Measurements from ENCODE around the gene HCLS1. TPM values are rescaled to one million over a fixed set of nuclear protein-coding genes. Genes with fewer than 3 reads are reported as not detected.

HCLS1 gene
- total RNA-seq, 1 experiment from 2014 or later: 1.2 TPM

GRCh38 chr3:121681792-121682191 is 21.1 kb upstream of the HCLS1 start:
- Histone ChIP-seq H3K9ac (ENCODE audit: extremely low read depth, insufficient read length, low read length) (no peak overlapping the region), H2BK12ac (ENCODE audit: insufficient read length, low read depth, low read length) (no peak overlapping the region), H4K8ac (replicated peaks; ENCODE audit: insufficient read length, low read depth, low read length) (no peak overlapping the region), H2BK15ac (ENCODE audit: low read depth, low read length) (no peak overlapping the region), H3K4me1 (ENCODE audit: insufficient read depth, low read length) (no peaks in the 10 kb centered on the region), H2BK120ac (ENCODE audit: low read depth, low read length, poor library complexity, severe bottlenecking) (no peak overlapping the region), H3K14ac (ENCODE audit: insufficient read depth, low read length) (no peak overlapping the region), H3K9me3 (ENCODE audit: control insufficient read depth, low read depth, low read length) (no peaks in the 10 kb centered on the region), H3K23ac (ENCODE audit: insufficient read length, low read depth, low read length) (no peak overlapping the region), H3K4me2 (ENCODE audit: insufficient read depth, insufficient read length, low read length) (no peak overlapping the region), H3K23me2 (ENCODE audit: insufficient read length, low read depth, low read length, poor library complexity, severe bottlenecking) (no peaks in the 10 kb centered on the region), H4K5ac (ENCODE audit: insufficient read length, low read depth, low read length) (no peak overlapping the region), H3K4ac (ENCODE audit: low read depth, low read length) (no peak overlapping the region), H4K91ac (ENCODE audit: insufficient read length, low read depth, low read length) (no peak overlapping the region), H3K79me2 (ENCODE audit: insufficient read depth, low read length) (no peaks in the 10 kb centered on the region), H3T11ph (ENCODE audit: low read length) (no peak overlapping the region), H2AFZ (ENCODE audit: low read length) (no peak overlapping the region), H3K18ac (ENCODE audit: insufficient read length, low read depth, low read length) (no peak overlapping the region), H3K56ac (ENCODE audit: insufficient read length, low read depth, low read length) (no peak overlapping the region), H3K27me3 (ENCODE audit: insufficient read depth, low read length) (no peaks in the 10 kb centered on the region), H3K27ac (ENCODE audit: insufficient read length, low read depth, low read length) (no peak overlapping the region), H2AK5ac (ENCODE audit: insufficient read length, low read length) (no peak overlapping the region), H3K79me1 (ENCODE audit: insufficient read depth, low read depth, low read length, poor library complexity, severe bottlenecking) (no peaks in the 10 kb centered on the region), H4K20me1 (ENCODE audit: control insufficient read depth, insufficient read depth, insufficient read length) (no peaks in the 10 kb centered on the region), H2BK5ac (ENCODE audit: insufficient read length, low read length) (no peak overlapping the region), H2BK20ac (ENCODE audit: low read depth, low read length, poor library complexity, severe bottlenecking) (no peak overlapping the region)
- TF ChIP-seq, protein P1, sequence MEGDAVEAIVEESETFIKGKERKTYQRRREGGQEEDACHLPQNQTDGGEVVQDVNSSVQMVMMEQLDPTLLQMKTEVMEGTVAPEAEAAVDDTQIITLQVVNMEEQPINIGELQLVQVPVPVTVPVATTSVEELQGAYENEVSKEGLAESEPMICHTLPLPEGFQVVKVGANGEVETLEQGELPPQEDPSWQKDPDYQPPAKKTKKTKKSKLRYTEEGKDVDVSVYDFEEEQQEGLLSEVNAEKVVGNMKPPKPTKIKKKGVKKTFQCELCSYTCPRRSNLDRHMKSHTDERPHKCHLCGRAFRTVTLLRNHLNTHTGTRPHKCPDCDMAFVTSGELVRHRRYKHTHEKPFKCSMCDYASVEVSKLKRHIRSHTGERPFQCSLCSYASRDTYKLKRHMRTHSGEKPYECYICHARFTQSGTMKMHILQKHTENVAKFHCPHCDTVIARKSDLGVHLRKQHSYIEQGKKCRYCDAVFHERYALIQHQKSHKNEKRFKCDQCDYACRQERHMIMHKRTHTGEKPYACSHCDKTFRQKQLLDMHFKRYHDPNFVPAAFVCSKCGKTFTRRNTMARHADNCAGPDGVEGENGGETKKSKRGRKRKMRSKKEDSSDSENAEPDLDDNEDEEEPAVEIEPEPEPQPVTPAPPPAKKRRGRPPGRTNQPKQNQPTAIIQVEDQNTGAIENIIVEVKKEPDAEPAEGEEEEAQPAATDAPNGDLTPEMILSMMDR (conservative IDR thresholded peaks at IDR 0.05): no peak
- Mint-ChIP-seq H3K27me3 (ENCODE audit: low read depth) (no peaks in the 10 kb centered on the region), H3K27ac (peak overlapping the region in 1 of 3 experiments; percentile 49; a peak in 1 of 7 replicates), H3K36me3 (ENCODE audit: insufficient read depth in 1 of 3, low read depth in 3 of 3) (peaks cover 31 to 53% (median 51%) of the 10 kb centered on the region in 3 experiments), H3K4me3 (no peak overlapping the region), H3K9me3 (peaks cover 6 to 10% of the 10 kb centered on the region in 2 experiments; a peak in 4 of 5 replicates), H3K4me1 (peaks cover 0 to 4% of the 10 kb centered on the region in 2 experiments; a peak in 3 of 4 replicates)
- DNase-seq: no peak
- no CpG with 5 or more reads among the region's 1 CpG for WGBS (ENCODE audit: extremely low coverage, insufficient read length, low lambda C conversion rate)

All from H9 (cell line).